Measurements from ENCODE around the gene POLD2. TPM values are rescaled to one million over a fixed set of nuclear protein-coding genes. Genes with fewer than 3 reads are reported as not detected.

The POLD2 gene
- total RNA-seq, 4 donors from 2014 or later, result 50.8 to 69.0 (median 58.7) TPM

- no peak for TF ChIP-seq CTCF (IDR thresholded peaks at IDR 0.05)
- TF ChIP-seq POLR2A (IDR thresholded peaks at IDR 0.05), result no peak
- intact Hi-C loops (cut with DNase I; ENCODE audit: low total_unique reads), result no loop called here
- H3K4me3 ChIP-seq (ENCODE audit: low read depth, poor library complexity, severe bottlenecking), result no peak overlapping the region
- 80 to 88% methylated on average over 12 of the region's 12 CpGs for WGBS, 2 donors
- no peak for DNase-seq (ENCODE audit: low spot score in 2 of 2)
Observed at GRCh38 chr7:44114586-44115310, 8.6 kb downstream of the POLD2 start.

- no peak for DNase-seq (ENCODE audit: low spot score in 2 of 2)
- WGBS, 2 donors, result 89 to 92% methylated on average over 18 to 24 of the region's 24 CpGs
- TF ChIP-seq POLR2A (IDR thresholded peaks at IDR 0.05) (no peak), CTCF (IDR thresholded peaks at IDR 0.05) (no peak)
- intact Hi-C loops (cut with DNase I; ENCODE audit: low total_unique reads), result no loop called here
- H3K4me3 ChIP-seq (ENCODE audit: low read depth, poor library complexity, severe bottlenecking), result no peak overlapping the region
Observed at GRCh38 chr7:44113764-44114354, 9.5 kb downstream of the POLD2 start.

GRCh38 chr7:44112997-44113763 is 10.2 kb downstream of the POLD2 start:
- no peak for TF ChIP-seq CTCF (IDR thresholded peaks at IDR 0.05)
- TF ChIP-seq POLR2A (IDR thresholded peaks at IDR 0.05), result no peak
- 77 to 84% methylated on average over 33 to 34 of the region's 34 CpGs for WGBS, 2 donors
- H3K4me3 ChIP-seq (ENCODE audit: low read depth, poor library complexity, severe bottlenecking), result no peak overlapping the region
- intact Hi-C loops (cut with DNase I; ENCODE audit: low total_unique reads), result no loop called here
- DNase-seq (ENCODE audit: low spot score in 2 of 2), result no peak

- TF ChIP-seq CTCF (IDR thresholded peaks at IDR 0.05), result no peak
- no peak for TF ChIP-seq POLR2A (IDR thresholded peaks at IDR 0.05)
- WGBS, 2 donors, result 71 to 85% methylated on average over 24 to 33 of the region's 41 CpGs
- no peak for DNase-seq (ENCODE audit: low spot score in 2 of 2)
- intact Hi-C loops (cut with DNase I; ENCODE audit: low total_unique reads), result no loop called here
- no peak overlapping the region for H3K4me3 ChIP-seq (ENCODE audit: low read depth, poor library complexity, severe bottlenecking)
Observed at GRCh38 chr7:44112231-44112996, 10.9 kb downstream of the POLD2 start.

- no peak overlapping the region for H3K4me3 ChIP-seq (ENCODE audit: low read depth, poor library complexity, severe bottlenecking)
- WGBS, 2 donors, result 76 to 91% methylated on average over 6 to 16 of the region's 16 CpGs
- TF ChIP-seq POLR2A (IDR thresholded peaks at IDR 0.05) (no peak), CTCF (IDR thresholded peaks at IDR 0.05) (no peak)
- DNase-seq (ENCODE audit: low spot score in 2 of 2), result no peak
- intact Hi-C loops (cut with DNase I; ENCODE audit: low total_unique reads), result no loop called here
Observed at GRCh38 chr7:44111761-44112160, 11.6 kb downstream of the POLD2 start.
